Measurements from ENCODE around the gene NUTM1.
A peak's percentile ranks its signal among the peaks of the same experiment; 100 is the strongest.

Gene NUTM1, protein sequence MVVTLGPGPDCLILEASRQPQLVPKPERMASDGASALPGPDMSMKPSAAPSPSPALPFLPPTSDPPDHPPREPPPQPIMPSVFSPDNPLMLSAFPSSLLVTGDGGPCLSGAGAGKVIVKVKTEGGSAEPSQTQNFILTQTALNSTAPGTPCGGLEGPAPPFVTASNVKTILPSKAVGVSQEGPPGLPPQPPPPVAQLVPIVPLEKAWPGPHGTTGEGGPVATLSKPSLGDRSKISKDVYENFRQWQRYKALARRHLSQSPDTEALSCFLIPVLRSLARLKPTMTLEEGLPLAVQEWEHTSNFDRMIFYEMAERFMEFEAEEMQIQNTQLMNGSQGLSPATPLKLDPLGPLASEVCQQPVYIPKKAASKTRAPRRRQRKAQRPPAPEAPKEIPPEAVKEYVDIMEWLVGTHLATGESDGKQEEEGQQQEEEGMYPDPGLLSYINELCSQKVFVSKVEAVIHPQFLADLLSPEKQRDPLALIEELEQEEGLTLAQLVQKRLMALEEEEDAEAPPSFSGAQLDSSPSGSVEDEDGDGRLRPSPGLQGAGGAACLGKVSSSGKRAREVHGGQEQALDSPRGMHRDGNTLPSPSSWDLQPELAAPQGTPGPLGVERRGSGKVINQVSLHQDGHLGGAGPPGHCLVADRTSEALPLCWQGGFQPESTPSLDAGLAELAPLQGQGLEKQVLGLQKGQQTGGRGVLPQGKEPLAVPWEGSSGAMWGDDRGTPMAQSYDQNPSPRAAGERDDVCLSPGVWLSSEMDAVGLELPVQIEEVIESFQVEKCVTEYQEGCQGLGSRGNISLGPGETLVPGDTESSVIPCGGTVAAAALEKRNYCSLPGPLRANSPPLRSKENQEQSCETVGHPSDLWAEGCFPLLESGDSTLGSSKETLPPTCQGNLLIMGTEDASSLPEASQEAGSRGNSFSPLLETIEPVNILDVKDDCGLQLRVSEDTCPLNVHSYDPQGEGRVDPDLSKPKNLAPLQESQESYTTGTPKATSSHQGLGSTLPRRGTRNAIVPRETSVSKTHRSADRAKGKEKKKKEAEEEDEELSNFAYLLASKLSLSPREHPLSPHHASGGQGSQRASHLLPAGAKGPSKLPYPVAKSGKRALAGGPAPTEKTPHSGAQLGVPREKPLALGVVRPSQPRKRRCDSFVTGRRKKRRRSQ

DNA sequence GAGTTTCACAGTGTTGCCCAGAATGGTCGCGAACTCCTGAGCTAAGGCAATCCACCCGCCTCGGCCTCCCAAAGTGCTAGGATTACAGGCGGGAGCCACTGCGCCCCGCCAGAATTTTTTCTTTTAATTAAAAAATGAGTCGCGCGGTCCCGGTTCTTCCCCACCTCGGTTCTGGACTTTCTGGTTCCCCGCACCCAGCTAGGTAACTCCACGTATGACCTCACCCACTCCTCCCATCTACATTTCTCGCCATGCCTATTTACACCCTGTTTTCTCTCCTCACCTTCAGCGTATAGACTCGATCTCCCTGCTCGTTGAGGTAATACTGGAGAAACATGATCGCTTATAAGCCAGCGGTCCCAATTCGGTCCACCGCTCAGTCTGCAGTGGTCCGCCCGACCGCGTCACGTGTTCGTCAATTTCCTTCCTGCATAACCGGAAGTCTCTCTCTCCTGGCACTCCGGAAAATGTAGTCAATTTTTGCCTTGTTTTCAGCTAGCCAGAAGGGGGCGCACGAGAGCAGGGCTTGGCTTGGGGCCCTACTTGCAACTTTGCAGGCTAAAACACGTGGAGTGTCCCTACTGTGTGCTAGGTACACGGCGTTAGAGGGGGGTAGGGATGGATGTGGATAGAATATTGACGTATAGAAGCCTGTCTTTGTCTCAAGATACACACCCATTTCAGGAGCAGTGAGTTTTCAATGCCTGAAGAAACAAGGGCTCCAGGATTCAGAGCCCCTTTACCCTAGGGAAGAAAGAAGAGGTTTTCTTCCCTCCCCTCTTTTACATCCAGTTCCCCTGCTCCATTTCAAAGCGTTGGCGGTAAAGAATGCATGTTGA, at the start of gene NUTM1, which contains the start of gene NOP10:
TSS of gene NUTM1 (plus strand) at position 579 of the 839 bp plus-strand sequence. CDS start 382 bp downstream, outside the sequence.
TSS of gene NOP10 (minus strand) at position 400 of the 839 bp plus-strand sequence. CDS start at position 337, 63 bp downstream.
- Histone ChIP-seq H3K4me3 (ENCODE audit: low read depth, low read length) (peak within 1 kb of the TSS; percentile 100), H3K9ac (ENCODE audit: low read depth, low read length) (peak within 1 kb of the TSS; percentile 97), H3K9me3 (ENCODE audit: control insufficient read depth, insufficient read depth, low read length) (no peaks in the 10 kb centered on the region), H3K27me3 (ENCODE audit: control insufficient read depth, insufficient read depth, low read length) (no peaks in the 10 kb centered on the region), H3K36me3 (ENCODE audit: control insufficient read depth, insufficient read depth, low read length) (peaks cover 4% of the 10 kb centered on the region), H3K4me1 (ENCODE audit: control insufficient read depth, insufficient read depth, low read length) (peaks cover 6% of the 10 kb centered on the region)

GRCh38 chr15:34297059-34297458, 46.1 kb upstream of the NUTM1 start:
- H3K9ac ChIP-seq (ENCODE audit: low read depth, low read length): no peak overlapping the region

GRCh38 chr15:34301058-34301457, 42.1 kb upstream of the NUTM1 start:
- Histone ChIP-seq H3K9ac (ENCODE audit: low read depth, low read length) (no peak overlapping the region), H3K36me3 (ENCODE audit: control insufficient read depth, insufficient read depth, low read length) (no peaks in the 10 kb centered on the region), H3K27me3 (ENCODE audit: control insufficient read depth, insufficient read depth, low read length) (no peaks in the 10 kb centered on the region), H3K4me1 (ENCODE audit: control insufficient read depth, insufficient read depth, low read length) (no peaks in the 10 kb centered on the region), H3K4me3 (ENCODE audit: low read depth, low read length) (no peak overlapping the region), H3K9me3 (ENCODE audit: control insufficient read depth, insufficient read depth, low read length) (no peaks in the 10 kb centered on the region)

More at GRCh38 chr15:34297059-34297458, 46.1 kb upstream of the NUTM1 start:
- Histone ChIP-seq H3K4me1 (ENCODE audit: control insufficient read depth, insufficient read depth, low read length) (no peaks in the 10 kb centered on the region), H3K9me3 (ENCODE audit: control insufficient read depth, insufficient read depth, low read length) (no peaks in the 10 kb centered on the region), H3K4me3 (ENCODE audit: low read depth, low read length) (no peak overlapping the region), H3K36me3 (ENCODE audit: control insufficient read depth, insufficient read depth, low read length) (no peaks in the 10 kb centered on the region), H3K27me3 (ENCODE audit: control insufficient read depth, insufficient read depth, low read length) (no peaks in the 10 kb centered on the region)

- Histone ChIP-seq H3K4me1 (ENCODE audit: control insufficient read depth, insufficient read depth, low read length) (no peaks in the 10 kb centered on the region), H3K27me3 (ENCODE audit: control insufficient read depth, insufficient read depth, low read length) (no peaks in the 10 kb centered on the region), H3K9ac (ENCODE audit: low read depth, low read length) (no peak overlapping the region), H3K36me3 (ENCODE audit: control insufficient read depth, insufficient read depth, low read length) (no peaks in the 10 kb centered on the region), H3K4me3 (ENCODE audit: low read depth, low read length) (no peak overlapping the region), H3K9me3 (ENCODE audit: control insufficient read depth, insufficient read depth, low read length) (no peaks in the 10 kb centered on the region)
Measured at GRCh38 chr15:34304613-34305012, 38.5 kb upstream of the NUTM1 start.

DNA sequence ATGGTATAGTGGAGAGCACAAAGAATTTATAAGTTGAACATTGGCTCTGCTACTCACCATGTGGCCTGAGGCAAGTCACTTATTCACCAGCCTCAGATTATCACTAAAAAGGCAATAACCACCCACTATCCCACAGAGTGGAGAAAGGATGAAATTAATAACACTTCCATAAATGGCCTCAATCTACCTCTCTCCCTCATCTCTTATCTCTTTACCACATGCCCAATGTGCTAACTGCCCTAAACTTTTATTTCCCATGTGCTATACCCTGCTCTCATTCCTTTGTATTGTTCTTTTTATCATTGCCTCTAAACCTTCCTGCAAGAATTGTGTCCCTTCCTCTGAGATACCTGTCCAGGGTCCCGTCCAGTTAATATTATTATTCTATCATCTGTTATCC, 31.6 kb upstream of the NUTM1 start:
- Histone ChIP-seq H3K36me3 (ENCODE audit: control insufficient read depth, insufficient read depth, low read length) (no peaks in the 10 kb centered on the region), H3K27me3 (ENCODE audit: control insufficient read depth, insufficient read depth, low read length) (no peaks in the 10 kb centered on the region), H3K4me1 (ENCODE audit: control insufficient read depth, insufficient read depth, low read length) (no peaks in the 10 kb centered on the region), H3K4me3 (ENCODE audit: low read depth, low read length) (no peak overlapping the region), H3K9ac (ENCODE audit: low read depth, low read length) (no peak overlapping the region), H3K9me3 (ENCODE audit: control insufficient read depth, insufficient read depth, low read length) (no peaks in the 10 kb centered on the region)

DNA sequence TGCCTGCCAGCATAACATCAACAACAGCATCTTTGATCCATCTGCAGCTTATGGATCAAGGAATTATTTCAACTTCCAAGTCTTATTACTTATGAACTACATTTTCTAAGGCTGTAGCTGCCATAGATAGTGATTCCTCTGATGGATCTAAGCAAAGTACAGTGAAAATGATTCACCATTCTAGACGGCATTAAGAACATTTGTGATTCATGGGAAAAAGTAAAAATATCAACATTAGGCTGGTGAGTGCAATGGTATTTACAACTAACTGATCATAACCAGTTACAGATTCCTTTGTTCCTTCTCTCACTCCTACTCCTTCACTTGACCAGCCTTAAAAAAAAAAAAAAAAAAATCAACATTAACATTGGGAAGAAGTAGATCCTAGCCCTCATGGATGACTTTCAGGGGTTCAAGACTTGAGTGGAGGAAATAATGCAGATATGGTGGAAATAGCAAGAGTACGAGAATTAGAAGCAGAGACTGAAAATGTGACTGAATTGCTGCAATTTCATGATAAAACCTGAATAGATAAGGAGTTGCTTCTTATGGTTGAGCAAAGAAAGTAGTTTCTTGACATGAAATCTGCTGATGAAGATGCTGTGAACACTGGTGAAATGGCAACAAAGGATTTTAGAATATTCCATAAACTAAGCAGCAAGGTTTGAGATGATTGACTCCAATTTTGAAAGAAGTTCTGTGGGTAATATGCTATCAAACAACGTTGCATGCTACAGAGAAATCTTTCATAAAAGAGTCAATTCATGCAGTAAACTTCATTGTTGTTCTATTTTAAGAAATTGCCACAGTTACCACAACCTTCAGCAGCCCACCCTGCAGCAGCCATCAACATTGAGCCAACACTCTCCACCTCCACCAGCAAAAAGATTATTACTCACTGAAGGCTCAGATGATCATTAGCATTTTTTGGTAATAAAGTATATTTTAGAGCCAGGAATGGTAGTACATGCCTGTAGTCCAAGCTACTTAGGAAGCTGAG, 28.3 kb upstream of the NUTM1 start:
- no peaks in the 10 kb centered on the region for H3K36me3 ChIP-seq (ENCODE audit: control insufficient read depth, insufficient read depth, low read length)
- H3K4me3 ChIP-seq (ENCODE audit: low read depth, low read length): no peak overlapping the region
- no peaks in the 10 kb centered on the region for H3K9me3 ChIP-seq (ENCODE audit: control insufficient read depth, insufficient read depth, low read length)
- H3K27me3 ChIP-seq (ENCODE audit: control insufficient read depth, insufficient read depth, low read length): no peaks in the 10 kb centered on the region
- no peaks in the 10 kb centered on the region for H3K4me1 ChIP-seq (ENCODE audit: control insufficient read depth, insufficient read depth, low read length)
- H3K9ac ChIP-seq (ENCODE audit: low read depth, low read length): no peak overlapping the region

DNA sequence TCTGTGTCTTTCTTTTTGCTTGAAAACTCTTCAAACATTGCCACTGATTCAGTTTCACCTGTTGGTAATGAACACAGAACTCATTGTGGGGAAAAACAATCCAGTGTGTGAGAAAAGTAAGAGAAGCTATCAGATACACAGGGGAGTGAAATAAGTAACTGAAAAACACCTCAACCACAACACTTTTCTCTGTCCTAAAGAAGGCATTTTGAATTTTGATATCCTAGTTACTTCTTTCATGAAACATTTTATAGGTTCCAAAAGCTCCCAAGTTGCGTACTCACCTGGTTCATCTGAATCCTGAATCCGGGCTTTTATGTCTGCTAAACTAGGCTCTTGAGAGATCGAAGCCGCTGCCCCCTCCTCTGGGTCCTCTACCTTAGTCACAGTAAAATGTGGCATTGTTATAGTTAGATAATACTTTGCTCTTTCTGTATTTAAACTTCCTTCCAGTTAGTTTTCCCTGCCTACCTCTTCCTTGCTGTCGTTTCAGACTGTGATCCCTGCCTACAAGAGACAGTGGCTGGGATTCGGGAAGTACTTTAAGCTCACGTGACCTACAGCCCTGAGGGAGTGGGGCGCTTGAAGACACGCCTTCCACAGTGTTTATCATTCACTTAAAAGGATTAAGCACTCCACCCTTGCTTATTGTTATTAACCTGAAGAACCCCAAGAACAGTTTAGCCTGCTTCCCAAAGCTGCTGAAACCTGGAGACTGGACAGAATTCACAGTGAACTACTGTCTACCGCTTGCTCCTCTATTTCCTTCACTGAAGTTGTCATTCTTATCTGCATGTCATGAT, 24.6 kb upstream of the NUTM1 start:
- no peaks in the 10 kb centered on the region for H3K36me3 ChIP-seq (ENCODE audit: control insufficient read depth, insufficient read depth, low read length)
- no peaks in the 10 kb centered on the region for H3K9me3 ChIP-seq (ENCODE audit: control insufficient read depth, insufficient read depth, low read length)
- no peaks in the 10 kb centered on the region for H3K27me3 ChIP-seq (ENCODE audit: control insufficient read depth, insufficient read depth, low read length)
- H3K9ac ChIP-seq (ENCODE audit: low read depth, low read length): no peak overlapping the region
- H3K4me3 ChIP-seq (ENCODE audit: low read depth, low read length): peak overlapping the region; percentile 38
- no peaks in the 10 kb centered on the region for H3K4me1 ChIP-seq (ENCODE audit: control insufficient read depth, insufficient read depth, low read length)

GRCh38 chr15:34323217-34323616, 19.9 kb upstream of the NUTM1 start:
- Histone ChIP-seq H3K4me1 (ENCODE audit: control insufficient read depth, insufficient read depth, low read length) (no peaks in the 10 kb centered on the region), H3K27me3 (ENCODE audit: control insufficient read depth, insufficient read depth, low read length) (no peaks in the 10 kb centered on the region), H3K4me3 (ENCODE audit: low read depth, low read length) (no peak overlapping the region), H3K9ac (ENCODE audit: low read depth, low read length) (no peak overlapping the region), H3K9me3 (ENCODE audit: control insufficient read depth, insufficient read depth, low read length) (no peaks in the 10 kb centered on the region), H3K36me3 (ENCODE audit: control insufficient read depth, insufficient read depth, low read length) (no peaks in the 10 kb centered on the region)

GRCh38 chr15:34324933-34325332, 18.2 kb upstream of the NUTM1 start:
- Histone ChIP-seq H3K36me3 (ENCODE audit: control insufficient read depth, insufficient read depth, low read length) (no peaks in the 10 kb centered on the region), H3K9ac (ENCODE audit: low read depth, low read length) (no peak overlapping the region), H3K9me3 (ENCODE audit: control insufficient read depth, insufficient read depth, low read length) (no peaks in the 10 kb centered on the region), H3K27me3 (ENCODE audit: control insufficient read depth, insufficient read depth, low read length) (no peaks in the 10 kb centered on the region), H3K4me3 (ENCODE audit: low read depth, low read length) (no peak overlapping the region), H3K4me1 (ENCODE audit: control insufficient read depth, insufficient read depth, low read length) (no peaks in the 10 kb centered on the region)

Data from iPS-15b (cell line).